HG02943 (cell line): ENCODE results near the gene ELAC1.
"Not testable (repeated sequence)": the region's sequence is repeated elsewhere in the genome, so short reads cannot be mapped to it uniquely, and the experiment has no call there.

Source experiments
- ATAC-seq: cut with Tn5 transposase; IDR thresholded peaks from one replicate; pipeline ENCODE4 v1.9.1; 2021; ENCODE audit warnings: mild to moderate bottlenecking, low read depth, moderate library complexity; ENCODE audit not compliant: unreplicated experiment

ELAC1 gene

GRCh38 chr18:50970006-50970405, 2.2 kb downstream of the ELAC1 start:
- ATAC-seq = no peak

- ATAC-seq = not testable (repeated sequence)
These were observed 4.6 kb downstream of the ELAC1 start for GRCh38 chr18:50972404-50972803.

- ATAC-seq = no peak
These were observed 5.7 kb downstream of the ELAC1 start for GRCh38 chr18:50973367-50974126.

GRCh38 chr18:50977037-50977760, 9.4 kb downstream of the ELAC1 start:
- no peak for ATAC-seq

- ATAC-seq = no peak
These were observed 13.5 kb downstream of the ELAC1 start for GRCh38 chr18:50981381-50981780.

- ATAC-seq = no peak
These were observed 14.4 kb downstream of the ELAC1 start for GRCh38 chr18:50982086-50982801.

- ATAC-seq = no peak
These were observed 15.0 kb downstream of the ELAC1 start for GRCh38 chr18:50982802-50983179.

- ATAC-seq = no peak
These were observed 18.7 kb downstream of the ELAC1 start for GRCh38 chr18:50986360-50987087.

GRCh38 chr18:50987261-50987660, 19.4 kb downstream of the ELAC1 start:
- no peak for ATAC-seq

- ATAC-seq = no peak
These were observed 21.9 kb downstream of the ELAC1 start for GRCh38 chr18:50989711-50990110.

GRCh38 chr18:50992351-50992762, 24.5 kb downstream of the ELAC1 start:
- no peak for ATAC-seq

- no peak for ATAC-seq
These were observed 26.2 kb downstream of the ELAC1 start for GRCh38 chr18:50994031-50994430.

- not testable (repeated sequence) for ATAC-seq
These were observed 35.3 kb downstream of the ELAC1 start for GRCh38 chr18:51003174-51003573.

GRCh38 chr18:51006061-51006818, 38.4 kb downstream of the ELAC1 start:
- no peak for ATAC-seq

- ATAC-seq = no peak
These were observed 39.3 kb downstream of the ELAC1 start for GRCh38 chr18:51006948-51007789.

- ATAC-seq = no peak
These were observed 39.9 kb downstream of the ELAC1 start for GRCh38 chr18:51007790-51008139.

- ATAC-seq = no peak
These were observed 41.2 kb downstream of the ELAC1 start for GRCh38 chr18:51009072-51009471.

- ATAC-seq = no peak
These were observed 42.4 kb downstream of the ELAC1 start for GRCh38 chr18:51010218-51010617.

GRCh38 chr18:51011709-51012108, 43.9 kb downstream of the ELAC1 start:
- ATAC-seq = no peak
